ENCODE results near the gene TSPAN7. TPM values are rescaled to one million over a fixed set of nuclear protein-coding genes. Genes with fewer than 3 reads are reported as not detected.

The TSPAN7 gene
- total RNA-seq, 1 experiment from 2014 or later = 3.5 TPM

DNA sequence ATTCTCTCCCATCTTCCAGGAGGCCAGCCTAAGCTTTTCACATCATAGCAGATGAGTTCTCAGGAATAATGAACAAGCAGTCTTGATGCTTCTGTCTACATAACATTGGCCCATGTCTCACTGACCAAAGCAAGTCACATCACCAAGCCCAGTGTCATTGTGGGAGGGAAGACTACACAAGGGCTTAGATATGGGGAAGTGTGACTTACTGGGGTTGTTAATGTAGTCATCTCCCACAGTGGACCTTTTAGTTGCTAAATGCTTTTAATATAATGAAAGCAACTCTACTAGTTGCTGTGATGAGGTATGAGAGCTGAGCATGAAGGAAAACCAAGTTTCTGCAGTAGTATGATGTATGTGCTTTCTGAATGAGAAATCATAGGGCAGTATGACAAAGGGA lies 40.5 kb downstream of the TSPAN7 start:
- TF ChIP-seq, protein P1, sequence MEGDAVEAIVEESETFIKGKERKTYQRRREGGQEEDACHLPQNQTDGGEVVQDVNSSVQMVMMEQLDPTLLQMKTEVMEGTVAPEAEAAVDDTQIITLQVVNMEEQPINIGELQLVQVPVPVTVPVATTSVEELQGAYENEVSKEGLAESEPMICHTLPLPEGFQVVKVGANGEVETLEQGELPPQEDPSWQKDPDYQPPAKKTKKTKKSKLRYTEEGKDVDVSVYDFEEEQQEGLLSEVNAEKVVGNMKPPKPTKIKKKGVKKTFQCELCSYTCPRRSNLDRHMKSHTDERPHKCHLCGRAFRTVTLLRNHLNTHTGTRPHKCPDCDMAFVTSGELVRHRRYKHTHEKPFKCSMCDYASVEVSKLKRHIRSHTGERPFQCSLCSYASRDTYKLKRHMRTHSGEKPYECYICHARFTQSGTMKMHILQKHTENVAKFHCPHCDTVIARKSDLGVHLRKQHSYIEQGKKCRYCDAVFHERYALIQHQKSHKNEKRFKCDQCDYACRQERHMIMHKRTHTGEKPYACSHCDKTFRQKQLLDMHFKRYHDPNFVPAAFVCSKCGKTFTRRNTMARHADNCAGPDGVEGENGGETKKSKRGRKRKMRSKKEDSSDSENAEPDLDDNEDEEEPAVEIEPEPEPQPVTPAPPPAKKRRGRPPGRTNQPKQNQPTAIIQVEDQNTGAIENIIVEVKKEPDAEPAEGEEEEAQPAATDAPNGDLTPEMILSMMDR (conservative IDR thresholded peaks at IDR 0.05) = no peak
- H3K4me3 Mint-ChIP-seq = no peak overlapping the region

More for the DNA sequence above, 40.5 kb downstream of the TSPAN7 start:
- Histone ChIP-seq H2BK12ac (ENCODE audit: insufficient read length, low read depth, low read length) (no peak overlapping the region), H3K27ac (ENCODE audit: insufficient read length, low read depth, low read length) (no peak overlapping the region), H3K4me2 (ENCODE audit: insufficient read depth, insufficient read length, low read length) (no peak overlapping the region), H3K18ac (ENCODE audit: insufficient read length, low read depth, low read length) (no peak overlapping the region), H3K9me3 (ENCODE audit: control insufficient read depth, low read depth, low read length) (peaks cover 5% of the 10 kb centered on the region), H2BK120ac (ENCODE audit: low read depth, low read length, poor library complexity, severe bottlenecking) (no peak overlapping the region), H3K79me2 (ENCODE audit: insufficient read depth, low read length) (no peaks in the 10 kb centered on the region), H2AFZ (ENCODE audit: low read length) (no peak overlapping the region), H3T11ph (ENCODE audit: low read length) (no peak overlapping the region), H2AK5ac (ENCODE audit: insufficient read length, low read length) (no peak overlapping the region), H2BK5ac (ENCODE audit: insufficient read length, low read length) (no peak overlapping the region), H3K56ac (ENCODE audit: insufficient read length, low read depth, low read length) (no peak overlapping the region), H3K9ac (ENCODE audit: extremely low read depth, insufficient read length, low read length) (no peak overlapping the region), H3K79me1 (ENCODE audit: insufficient read depth, low read depth, low read length, poor library complexity, severe bottlenecking) (no peaks in the 10 kb centered on the region), H3K4ac (ENCODE audit: low read depth, low read length) (no peak overlapping the region), H3K23me2 (ENCODE audit: insufficient read length, low read depth, low read length, poor library complexity, severe bottlenecking) (no peaks in the 10 kb centered on the region), H3K23ac (ENCODE audit: insufficient read length, low read depth, low read length) (no peak overlapping the region), H4K91ac (ENCODE audit: insufficient read length, low read depth, low read length) (no peak overlapping the region), H3K27me3 (ENCODE audit: insufficient read depth, low read length) (no peaks in the 10 kb centered on the region), H3K4me1 (ENCODE audit: insufficient read depth, low read length) (no peaks in the 10 kb centered on the region), H4K8ac (replicated peaks; ENCODE audit: insufficient read length, low read depth, low read length) (no peak overlapping the region), H3K14ac (ENCODE audit: insufficient read depth, low read length) (no peak overlapping the region), H2BK15ac (ENCODE audit: low read depth, low read length) (no peak overlapping the region), H2BK20ac (ENCODE audit: low read depth, low read length, poor library complexity, severe bottlenecking) (no peak overlapping the region), H4K20me1 (ENCODE audit: control insufficient read depth, insufficient read depth, insufficient read length) (no peaks in the 10 kb centered on the region), H4K5ac (ENCODE audit: insufficient read length, low read depth, low read length) (no peak overlapping the region)
- Mint-ChIP-seq H3K4me1 (peaks cover 0 to 4% of the 10 kb centered on the region in 2 experiments; a peak in 1 of 4 replicates), H3K27ac (no peak overlapping the region), H3K36me3 (ENCODE audit: insufficient read depth in 1 of 3, low read depth in 3 of 3) (no peaks in the 10 kb centered on the region), H3K9me3 (peaks cover 37 to 41% of the 10 kb centered on the region in 2 experiments), H3K27me3 (ENCODE audit: low read depth) (peaks cover 2% of the 10 kb centered on the region; the same call in 1 of the 2 replicates)
- no peak for DNase-seq

Data from H9 (cell line).